VCaP (cell line): ENCODE results near the gene TLE5.
A peak's percentile ranks its signal among the peaks of the same experiment; 100 is the strongest.
"Not testable (repeated sequence)": the region's sequence is repeated elsewhere in the genome, so short reads cannot be mapped to it uniquely, and the experiment has no call there.

Source experiments
- H3K27ac ChIP-seq: fragments of 450-650 bp; 2 replicates; pipeline ENCODE4 v1.5.1; 2017
- CTCF ChIP-seq: fragments of 450-650 bp; conservative IDR thresholded peaks from 2 replicates; pipeline ENCODE4 v1.5.1; 2017; ENCODE audit warnings: mild to moderate bottlenecking, moderate library complexity

The TLE5 gene

GRCh38 chr19:3095441-3096191, 33.3 kb upstream of the TLE5 start:
- peak overlapping the region; percentile 68; the same call in 1 of the 2 replicates for H3K27ac ChIP-seq
- no peak for TF ChIP-seq CTCF

DNA sequence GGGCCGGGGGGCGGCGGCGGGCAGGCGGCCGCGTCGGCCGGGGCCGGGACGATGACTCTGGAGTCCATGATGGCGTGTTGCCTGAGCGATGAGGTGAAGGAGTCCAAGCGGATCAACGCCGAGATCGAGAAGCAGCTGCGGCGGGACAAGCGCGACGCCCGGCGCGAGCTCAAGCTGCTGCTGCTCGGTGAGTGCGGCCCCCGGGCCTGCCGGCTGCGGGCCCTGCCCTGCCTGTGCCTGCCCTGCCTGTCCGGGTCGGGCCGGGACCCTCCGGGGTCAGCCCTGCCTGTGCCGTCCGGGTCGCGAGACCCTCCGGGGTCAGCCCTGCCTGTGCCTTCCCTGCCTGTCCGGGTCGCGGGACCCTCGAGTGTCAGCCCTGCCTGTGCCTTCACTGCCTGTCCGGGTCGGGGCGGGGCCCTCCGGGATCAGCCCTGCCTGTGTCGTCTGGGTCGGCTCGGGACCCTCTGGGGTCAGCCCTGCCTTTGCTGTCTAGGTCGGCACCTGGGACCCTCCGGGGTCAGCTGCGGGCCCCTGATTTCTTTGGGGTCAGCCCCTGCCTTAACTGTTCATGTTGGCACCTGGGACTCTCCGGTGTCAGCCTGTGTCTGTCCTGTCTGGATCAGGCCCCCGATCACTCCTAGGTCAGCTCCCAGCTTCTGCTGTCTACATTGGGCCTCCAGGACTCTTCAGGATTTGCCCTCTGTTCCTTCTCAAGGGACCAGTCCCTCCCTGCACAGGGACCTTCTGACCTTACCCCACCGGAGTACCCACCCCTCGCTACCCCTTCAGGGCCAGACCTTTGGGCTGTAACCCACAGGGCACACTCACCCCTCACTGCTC, 32.5 kb upstream of the TLE5 start:
- TF ChIP-seq CTCF = no peak
- H3K27ac ChIP-seq = peak overlapping the region; percentile 68

GRCh38 chr19:3089299-3089855, 27.1 kb upstream of the TLE5 start:
- not testable (repeated sequence) for H3K27ac ChIP-seq

GRCh38 chr19:3087769-3088168, 25.5 kb upstream of the TLE5 start:
- no peak overlapping the region for H3K27ac ChIP-seq
- TF ChIP-seq CTCF = no peak

DNA sequence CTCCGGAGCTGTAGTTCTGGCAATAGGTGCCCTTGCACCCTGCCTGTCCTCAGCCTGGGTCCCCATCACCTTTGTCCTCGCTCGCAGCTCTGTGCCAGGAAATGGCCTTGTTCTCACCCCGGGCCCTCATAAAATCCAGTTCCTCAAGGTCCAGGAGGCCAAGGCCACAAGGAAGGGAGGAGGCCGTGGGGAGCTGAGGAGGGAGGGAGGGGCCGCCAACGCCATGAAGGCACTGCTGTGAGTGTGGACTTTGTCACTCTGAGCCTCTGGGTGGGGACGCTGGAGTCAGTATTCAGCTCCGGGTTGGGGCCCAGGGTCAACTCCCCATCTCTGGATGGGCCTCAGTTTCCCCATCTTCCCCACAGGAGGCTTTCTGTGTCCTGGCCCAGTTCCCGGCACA, 22.6 kb upstream of the TLE5 start:
- H3K27ac ChIP-seq = no peak overlapping the region
- no peak for TF ChIP-seq CTCF

GRCh38 chr19:3083964-3084363, 21.7 kb upstream of the TLE5 start:
- TF ChIP-seq CTCF = no peak
- no peak overlapping the region for H3K27ac ChIP-seq

- no peak for TF ChIP-seq CTCF
- H3K27ac ChIP-seq = no peak overlapping the region
These were observed 20.0 kb upstream of the TLE5 start for GRCh38 chr19:3082331-3082730.
